ENCODE results near the gene ETV6. TPM values are rescaled to one million over a fixed set of nuclear protein-coding genes. Genes with fewer than 3 reads are reported as not detected.

The ETV6 gene
- total RNA-seq, 1 donor from 2014 or later = 31.4 TPM

- Mint-ChIP-seq H3K9me3 (no peaks in the 10 kb centered on the region), H3K4me1 (peaks cover 6% of the 10 kb centered on the region), H3K4me3 (no peak overlapping the region), H3K27ac (no peak overlapping the region), H3K27me3 (ENCODE audit: low read depth) (no peaks in the 10 kb centered on the region), H3K36me3 (peaks cover 20% of the 10 kb centered on the region)
- no peak for TF ChIP-seq CTCF (IDR thresholded peaks at IDR 0.05; ENCODE audit: unreplicated experiment)
- DNase-seq (ENCODE audit: low spot score in 2 of 2, unreplicated experiment in 2 of 2) = no peak
Measured at GRCh38 chr12:11752403-11753149, 103.1 kb downstream of the ETV6 start.

- peaks cover 6% of the 10 kb centered on the region for H3K4me1 Mint-ChIP-seq
- H3K36me3 Mint-ChIP-seq = peaks cover 20% of the 10 kb centered on the region
- no peaks in the 10 kb centered on the region for H3K9me3 Mint-ChIP-seq
- no peak overlapping the region for H3K4me3 Mint-ChIP-seq
- no peak overlapping the region for H3K27ac Mint-ChIP-seq
- DNase-seq (ENCODE audit: low spot score in 2 of 2, unreplicated experiment in 2 of 2) = no peak
- TF ChIP-seq CTCF (IDR thresholded peaks at IDR 0.05; ENCODE audit: unreplicated experiment) = no peak
- H3K27me3 Mint-ChIP-seq (ENCODE audit: low read depth) = no peaks in the 10 kb centered on the region
Measured at GRCh38 chr12:11753150-11753499, 103.7 kb downstream of the ETV6 start.

GRCh38 chr12:11753826-11754225 is 104.4 kb downstream of the ETV6 start:
- H3K27me3 Mint-ChIP-seq (ENCODE audit: low read depth) = no peaks in the 10 kb centered on the region
- no peak for DNase-seq (ENCODE audit: low spot score in 2 of 2, unreplicated experiment in 2 of 2)
- peaks cover 20% of the 10 kb centered on the region for H3K36me3 Mint-ChIP-seq
- H3K9me3 Mint-ChIP-seq = no peaks in the 10 kb centered on the region
- no peak overlapping the region for H3K4me3 Mint-ChIP-seq
- TF ChIP-seq CTCF (IDR thresholded peaks at IDR 0.05; ENCODE audit: unreplicated experiment) = no peak
- H3K27ac Mint-ChIP-seq = no peak overlapping the region
- H3K4me1 Mint-ChIP-seq = peaks cover 12% of the 10 kb centered on the region

- Mint-ChIP-seq H3K4me3 (no peak overlapping the region), H3K4me1 (peaks cover 15% of the 10 kb centered on the region), H3K27ac (no peak overlapping the region), H3K27me3 (ENCODE audit: low read depth) (no peaks in the 10 kb centered on the region), H3K9me3 (no peaks in the 10 kb centered on the region), H3K36me3 (peaks cover 20% of the 10 kb centered on the region)
- TF ChIP-seq CTCF (IDR thresholded peaks at IDR 0.05; ENCODE audit: unreplicated experiment) = no peak
- DNase-seq (ENCODE audit: low spot score in 2 of 2, unreplicated experiment in 2 of 2) = no peak
Measured at GRCh38 chr12:11754256-11754655, 104.8 kb downstream of the ETV6 start.

- Mint-ChIP-seq H3K27me3 (ENCODE audit: low read depth) (no peaks in the 10 kb centered on the region), H3K4me3 (no peak overlapping the region), H3K4me1 (peaks cover 17% of the 10 kb centered on the region), H3K36me3 (peaks cover 20% of the 10 kb centered on the region), H3K9me3 (no peaks in the 10 kb centered on the region), H3K27ac (no peak overlapping the region)
- TF ChIP-seq CTCF (IDR thresholded peaks at IDR 0.05; ENCODE audit: unreplicated experiment) = no peak
- DNase-seq (ENCODE audit: low spot score in 2 of 2, unreplicated experiment in 2 of 2) = no peak
Measured at GRCh38 chr12:11755302-11755930, 105.9 kb downstream of the ETV6 start.
